Naive B cell (primary cell): ENCODE results near the gene POMGNT2. TPM values are rescaled to one million over a fixed set of nuclear protein-coding genes. Genes with fewer than 3 reads are reported as not detected.

Experiments
- polyA plus RNA-seq, 6 donors: library from polyadenylated mRNA; unstranded; fragments of 300-500 nt; fragmentation: Illumina TruSeq; gene quantifications; one replicate each; pipeline ENCODE4 v1.2.3, GENCODE V29; 2021; ENCODE audit warnings: low read depth in 6 of 6

POMGNT2 gene
- polyA plus RNA-seq, 6 donors from 2014 or later, result 2.9 to 7.4 (median 6.1) TPM; not detected in 1

Other genes starting within 250 kb of the POMGNT2 start
- not detected for gene CYP8B1, start 230.2 kb downstream of the POMGNT2 start, polyA plus RNA-seq
- not detected for gene ZNF662, start 199.9 kb downstream of the POMGNT2 start, polyA plus RNA-seq
- not detected for gene GASK1A, start 126.8 kb downstream of the POMGNT2 start, polyA plus RNA-seq
- gene SNRK, start 180.5 kb upstream of the POMGNT2 start, polyA plus RNA-seq, result 10 to 100 TPM; 14.3 to 52.3 (median 38.0) TPM